Adrenal gland (tissue), 12 donors: ENCODE measurements around the gene TH. TPM values are rescaled to one million over a fixed set of nuclear protein-coding genes. Genes with fewer than 3 reads are reported as not detected.

Experiments
- DNase-seq, 7 donors: peaks; one replicate each; pipeline ENCODE4 v3.0.0-alpha.2; 2019 to 2020
- H3K27ac ChIP-seq, 5 donors: fragments of 200-600 bp; sonication (generic) in 4 of 5; 1 replicate in 3 of 5; 2 replicates in 2 of 5; pipeline versions ENCODE4 v1.5.1 to v1.8.0; 2016 to 2020; ENCODE audit warnings: mild to moderate bottlenecking in 1 of 5
- H3K27me3 ChIP-seq: fragments of 200-600 bp; 2 replicates; pipeline ENCODE4 v1.8.0; 2021
- H3K36me3 ChIP-seq, 2 donors: fragments of 200-600 bp; replicated peaks in 1 of 2; 1 replicate in 1 of 2; 2 replicates in 1 of 2; pipeline versions ENCODE4 v1.5.1 to v1.8.0; 2018 to 2022
- H3K4me1 ChIP-seq, 2 donors: fragments of 200-600 bp; replicated peaks in 1 of 2; 1 replicate in 1 of 2; 2 replicates in 1 of 2; pipeline versions ENCODE4 v1.5.1 to v1.8.0; 2018 to 2021
- H3K4me3 ChIP-seq, 4 donors: fragments of 200-600 bp; sonication (generic) in 3 of 4; one replicate each; pipeline ENCODE4 v1.5.1; 2016 to 2018
- H3K9me3 ChIP-seq, 3 donors: fragments of 200-600 bp; sonication (generic) in 1 of 3; replicated peaks in 1 of 3; 1 replicate in 2 of 3; 2 replicates in 1 of 3; pipeline versions ENCODE4 v1.5.1 to v1.8.0; 2016 to 2021
- POLR2A ChIP-seq, 2 donors: fragments of 450-650 bp; IDR thresholded peaks; one replicate each; pipeline ENCODE4 v1.6.1; 2017; ENCODE audit warnings: antibody characterized with exemption in 2 of 2, mild to moderate bottlenecking in 2 of 2, moderate library complexity in 1 of 2
- WGBS, 4 donors: extraction: QIAGEN DNeasy Blood & Tissue Kit in 2 of 4; methylation state at CpG; one replicate each; pipeline versions ENCODE4 v1.1.5 to v1.1.7; 2013 to 2017; 5-methylcytosine and 5-hydroxymethylcytosine counted together
- intact Hi-C, 2 donors: fragments of 100-400 bp; cut with DNase I; formaldehyde crosslinking; loops; one replicate each; pipeline versions ENCODE4 v1.14.1 to v1.15.0; 2022 to 2023
- microRNA counts, 2 donors: library from miRNA; unstranded; fragments of <30 nt; microRNA quantifications; one replicate each; lab custom pipeline; 2016
- microRNA-seq, 3 donors: library from miRNA; unstranded; fragments of <30 nt; microRNA quantifications; one replicate each; pipeline ENCODE4, GENCODE V29; 2017 to 2020
- polyA plus RNA-seq, 3 donors: library from polyadenylated mRNA; stranded (reverse); fragments of 200-250 nt in 2 of 3; fragments of 350-450 nt in 1 of 3; fragmentation: Illumina TruSeq in 1 of 3; extraction: RNeasy Lipid Tissue Mini Kit (QIAGEN cat#74804) in 1 of 3; gene quantifications; one replicate each; pipeline ENCODE4 v1.2.3, GENCODE V29; 2013 to 2014
- small RNA-seq, 2 donors: library from RNA; depleted of rRNA; stranded (forward); fragments of <200 nt; gene quantifications; one replicate each; pipeline ENCODE3, GENCODE V24; 2016
- total RNA-seq, 9 donors: library from RNA; depleted of rRNA in 4 of 9; stranded (reverse); fragments of >200 nt in 4 of 9; fragments of 120-200 nt in 1 of 9; fragmentation: NEBNext Ultra II Directional in 1 of 9; extraction: Animal tissue kit (Norgen Biotek cat#: 25700) in 1 of 9; gene quantifications; one replicate each; pipeline versions ENCODE4 v1.1.0 to v1.2.4, GENCODE V29; 2013 to 2023
- TF ChIP-seq, protein P1 (sequence below), 6 experiments: fragments of 450-650 bp in 4 of 6; fragments of 200-600 bp in 2 of 6; sonication (generic) in 1 of 6; IDR thresholded peaks; 1 replicate in 5 of 6; 2 replicates in 1 of 6; pipeline versions ENCODE4 v1.5.1 to v1.8.0; 2016 to 2021; ENCODE audit warnings: antibody characterized with exemption in 6 of 6, mild to moderate bottlenecking in 2 of 6, moderate library complexity in 1 of 6
- donor health status: healthy with polysubstance abuse.
- donor health status: Bipolar disorder and iron deficiency.
- donor health status: DM: yes; HTN: yes; CAD: no.
- donor health status: DM: no; HTN: no; CAD: no.
- donor health status: DM: no; HTN: no; CAD: no.
- donor health status: DM: yes; HTN: yes; CAD: no.

Gene TH
- total and polyA plus RNA-seq, 12 donors, result 0.54 to 1,253 (median 55.2) TPM; not detected in 1

- H3K36me3 ChIP-seq, result no peaks in the 10 kb centered on the region
- intact Hi-C loops, result no loop called here
- no peak for TF ChIP-seq POLR2A (IDR thresholded peaks at IDR 0.05)
- TF ChIP-seq, protein P1, sequence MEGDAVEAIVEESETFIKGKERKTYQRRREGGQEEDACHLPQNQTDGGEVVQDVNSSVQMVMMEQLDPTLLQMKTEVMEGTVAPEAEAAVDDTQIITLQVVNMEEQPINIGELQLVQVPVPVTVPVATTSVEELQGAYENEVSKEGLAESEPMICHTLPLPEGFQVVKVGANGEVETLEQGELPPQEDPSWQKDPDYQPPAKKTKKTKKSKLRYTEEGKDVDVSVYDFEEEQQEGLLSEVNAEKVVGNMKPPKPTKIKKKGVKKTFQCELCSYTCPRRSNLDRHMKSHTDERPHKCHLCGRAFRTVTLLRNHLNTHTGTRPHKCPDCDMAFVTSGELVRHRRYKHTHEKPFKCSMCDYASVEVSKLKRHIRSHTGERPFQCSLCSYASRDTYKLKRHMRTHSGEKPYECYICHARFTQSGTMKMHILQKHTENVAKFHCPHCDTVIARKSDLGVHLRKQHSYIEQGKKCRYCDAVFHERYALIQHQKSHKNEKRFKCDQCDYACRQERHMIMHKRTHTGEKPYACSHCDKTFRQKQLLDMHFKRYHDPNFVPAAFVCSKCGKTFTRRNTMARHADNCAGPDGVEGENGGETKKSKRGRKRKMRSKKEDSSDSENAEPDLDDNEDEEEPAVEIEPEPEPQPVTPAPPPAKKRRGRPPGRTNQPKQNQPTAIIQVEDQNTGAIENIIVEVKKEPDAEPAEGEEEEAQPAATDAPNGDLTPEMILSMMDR (IDR thresholded peaks at IDR 0.05), result no peak
- no peak for DNase-seq
- no peaks in the 10 kb centered on the region for H3K27me3 ChIP-seq
- H3K4me1 ChIP-seq, result no peaks in the 10 kb centered on the region
- 78 to 89% (median 88%) methylated on average over 6 to 32 of the region's 32 CpGs for WGBS, 4 donors
- H3K27ac ChIP-seq, result no peak overlapping the region
- H3K4me3 ChIP-seq, result no peak overlapping the region
- peaks cover 0 to 5% (median 0%) of the 10 kb centered on the region in 3 donors for H3K9me3 ChIP-seq
These were observed 57.0 kb downstream of the TH start for GRCh38 chr11:2114430-2115241.

MicroRNA genes within 50 kb of the gene (microRNA counts, 767-probe panel; counts per million panel counts)
- microRNA hsa-miR-483-3p (lab: Ali Mortazavi, UCI), result 2,551 to 3,442 counts per million in 2 donors
- microRNA hsa-miR-483-5p (lab: Ali Mortazavi, UCI), result 0 counts per million in 2 donors

Small RNA genes within 50 kb of the gene (microRNA-seq; reads per million reads assigned to microRNA genes)
- gene MIR4686 (0 to 0.38 (median 0) reads per million in 3 donors), gene MIR483 (204 to 434 (median 249) reads per million in 3 donors)

Small RNA genes within 50 kb of the gene (small RNA-seq; reads per million reads assigned to genes)
- gene MIR4686, result 0 reads per million in 2 donors
- gene MIR483, result 0.33 to 0.83 reads per million in 2 donors

Other genes with a start within 250 kb of the TH start
- gene MRPL23, start 224.5 kb downstream of the TH start, total RNA-seq, result 100 to 1,000 TPM in 5 of 9 donors, 10 to 100 TPM in 4; 59.3 to 282 (median 155) TPM
- 1,000 to 10,000 TPM in 1 of 3 donors, 100 to 1,000 TPM in 1, 10 to 100 TPM in 1; 52.2 to 1,024 (median 323) TPM for gene MRPL23, start 224.5 kb downstream of the TH start, polyA plus RNA-seq
- over 10,000 TPM in 1 of 9 donors, 1,000 to 10,000 TPM in 7, 100 to 1,000 TPM in 1; 338 to 22,690 (median 1,947) TPM for gene H19, start 174.0 kb downstream of the TH start, total RNA-seq
- gene H19, start 174.0 kb downstream of the TH start, polyA plus RNA-seq, result 1,000 to 10,000 TPM; 2,807 to 6,219 (median 3,494) TPM
- gene IGF2, start 32.4 kb downstream of the TH start, total RNA-seq, result 100 to 1,000 TPM in 5 of 9 donors, 10 to 100 TPM in 4; 41.8 to 693 (median 136) TPM
- 100 to 1,000 TPM in 2 of 3 donors, 10 to 100 TPM in 1; 96.5 to 307 (median 102) TPM for gene IGF2, start 32.4 kb downstream of the TH start, polyA plus RNA-seq
- gene INS, start 10.6 kb downstream of the TH start, total RNA-seq, result 1 to 10 TPM in 1 of 9 donors, under 1 TPM in 1, not detected in 7; 0.72 to 2.2 TPM
- 10 to 100 TPM in 2 of 3 donors, not detected in 1; 10.9 to 45.2 TPM for gene INS, start 10.6 kb downstream of the TH start, polyA plus RNA-seq
- gene ASCL2, start 98.8 kb upstream of the TH start, total RNA-seq, result 1 to 10 TPM in 3 of 9 donors, under 1 TPM in 5, not detected in 1; 0.11 to 2.2 (median 0.78) TPM
- under 1 TPM in 2 of 3 donors, not detected in 1; 0.44 to 0.88 TPM for gene ASCL2, start 98.8 kb upstream of the TH start, polyA plus RNA-seq
- gene C11orf21, start 130.1 kb upstream of the TH start, total RNA-seq, result under 1 TPM; 0.12 to 0.97 (median 0.34) TPM
- gene C11orf21, start 130.1 kb upstream of the TH start, polyA plus RNA-seq, result 1 to 10 TPM in 1 of 3 donors, under 1 TPM in 2; 0.04 to 2.1 (median 0.64) TPM
- 1 to 10 TPM in 2 of 9 donors, under 1 TPM in 4, not detected in 3; 0.14 to 1.4 (median 0.62) TPM for gene TSPAN32, start 130.2 kb upstream of the TH start, total RNA-seq
- 1 to 10 TPM in 2 of 3 donors, not detected in 1; 1.7 to 7.0 TPM for gene TSPAN32, start 130.2 kb upstream of the TH start, polyA plus RNA-seq
- gene CD81, start 205.5 kb upstream of the TH start, total RNA-seq, result 100 to 1,000 TPM in 8 of 9 donors, 10 to 100 TPM in 1; 40.9 to 444 (median 299) TPM
- 100 to 1,000 TPM; 147 to 360 (median 190) TPM for gene CD81, start 205.5 kb upstream of the TH start, polyA plus RNA-seq
- gene TSSC4, start 228.9 kb upstream of the TH start, total RNA-seq, result 10 to 100 TPM; 28.7 to 53.6 (median 35.9) TPM
- gene TSSC4, start 228.9 kb upstream of the TH start, polyA plus RNA-seq, result 10 to 100 TPM in 2 of 3 donors, 1 to 10 TPM in 1; 3.4 to 94.6 (median 69.6) TPM